ENCODE measurements around the gene HOXA9.

HOXA9 gene

GRCh38 chr7:27185854-27186667 is 20.7 kb upstream of the HOXA9 start:
- Histone ChIP-seq H3K27ac (replicated peaks; ENCODE audit: low read length) (no peak overlapping the region), H3K14ac (ENCODE audit: low read length) (no peak overlapping the region), H4K91ac (ENCODE audit: low read depth, low read length, poor library complexity) (no peak overlapping the region), H4K8ac (ENCODE audit: low read depth, low read length) (no peak overlapping the region), H2BK15ac (ENCODE audit: low read length) (no peak overlapping the region), H3K27me3 (ENCODE audit: control insufficient read depth in 3 of 3, insufficient read depth in 3 of 3, low read depth in 1 of 3, low read length in 3 of 3) (peaks cover 77 to 99% (median 95%) of the 10 kb centered on the region in 3 experiments), H2BK12ac (ENCODE audit: low read length) (no peak overlapping the region), H3K23ac (ENCODE audit: low read depth, low read length, poor library complexity) (no peak overlapping the region), H3K9ac (ENCODE audit: low read depth, low read length, poor library complexity) (no peak overlapping the region), H2AFZ (ENCODE audit: low read length) (peak overlapping the region; percentile 15), H3K4me1 (ENCODE audit: control insufficient read depth in 2 of 2, insufficient read depth in 1 of 2, low read depth in 1 of 2, low read length in 2 of 2) (peaks cover 0 to 3% of the 10 kb centered on the region in 2 donors), H3K79me1 (ENCODE audit: low read depth, low read length) (no peaks in the 10 kb centered on the region), H3K36me3 (replicated peaks in 1 of 2; ENCODE audit: control insufficient read depth in 2 of 2, insufficient read depth in 2 of 2, low read length in 2 of 2) (no peaks in the 10 kb centered on the region), H2BK5ac (ENCODE audit: low read length) (no peak overlapping the region), H3K4ac (ENCODE audit: low read length) (no peak overlapping the region), H2AK5ac (ENCODE audit: low read depth, low read length) (no peak overlapping the region), H3K18ac (ENCODE audit: low read length) (no peak overlapping the region), H3K4me3 (ENCODE audit: low read length in 2 of 2) (no peak overlapping the region), H3K9me3 (replicated peaks in 1 of 2; ENCODE audit: control insufficient read depth in 2 of 2, insufficient read depth in 1 of 2, low read depth in 1 of 2, low read length in 2 of 2) (peaks cover 0 to 6% of the 10 kb centered on the region in 2 donors), H3K4me2 (ENCODE audit: insufficient read depth, low read length, poor library complexity, severe bottlenecking) (no peak overlapping the region), H2BK120ac (ENCODE audit: low read depth, low read length) (no peak overlapping the region)
- no peak for DNase-seq (ENCODE audit: low spot score)
- WGBS, 2 donors (ENCODE audit: extremely low coverage in 2 of 2, insufficient read length in 2 of 2, insufficient replicate concordance in 1 of 2): no CpG with 5 or more reads among the region's 24 CpGs

GRCh38 chr7:27185013-27185853 is 19.9 kb upstream of the HOXA9 start, which contains the start of gene HOXA11:
Gene HOXA11 (minus strand): TSS chr7:27185232. CDS start chr7:27185144, 88 bp downstream.
- Histone ChIP-seq H3K36me3 (replicated peaks in 1 of 2; ENCODE audit: control insufficient read depth in 2 of 2, insufficient read depth in 2 of 2, low read length in 2 of 2) (no peaks in the 10 kb centered on the region), H3K4ac (ENCODE audit: low read length) (no peak within 1 kb of the TSS), H3K79me1 (ENCODE audit: low read depth, low read length) (no peaks in the 10 kb centered on the region), H3K14ac (ENCODE audit: low read length) (peak within 1 kb of the TSS; percentile 50), H3K9ac (ENCODE audit: low read depth, low read length, poor library complexity) (no peak within 1 kb of the TSS), H3K4me1 (ENCODE audit: control insufficient read depth in 2 of 2, insufficient read depth in 1 of 2, low read depth in 1 of 2, low read length in 2 of 2) (peaks cover 0 to 3% of the 10 kb centered on the region in 2 donors), H3K27me3 (ENCODE audit: control insufficient read depth in 3 of 3, insufficient read depth in 3 of 3, low read depth in 1 of 3, low read length in 3 of 3) (peaks cover 75 to 99% (median 95%) of the 10 kb centered on the region in 3 experiments), H2BK5ac (ENCODE audit: low read length) (no peak within 1 kb of the TSS), H3K23ac (ENCODE audit: low read depth, low read length, poor library complexity) (peak within 1 kb of the TSS; percentile 82), H2BK15ac (ENCODE audit: low read length) (no peak within 1 kb of the TSS), H2AFZ (ENCODE audit: low read length) (peak within 1 kb of the TSS; percentile 88), H4K91ac (ENCODE audit: low read depth, low read length, poor library complexity) (no peak within 1 kb of the TSS), H3K4me3 (ENCODE audit: low read length in 2 of 2) (peak within 1 kb of the TSS in 1 of 2 donors; percentile 25), H4K8ac (ENCODE audit: low read depth, low read length) (no peak within 1 kb of the TSS), H2BK120ac (ENCODE audit: low read depth, low read length) (no peak within 1 kb of the TSS), H2AK5ac (ENCODE audit: low read depth, low read length) (no peak within 1 kb of the TSS), H3K18ac (ENCODE audit: low read length) (no peak within 1 kb of the TSS), H3K27ac (replicated peaks; ENCODE audit: low read length) (no peak within 1 kb of the TSS), H3K4me2 (ENCODE audit: insufficient read depth, low read length, poor library complexity, severe bottlenecking) (peak within 1 kb of the TSS; percentile 24), H3K9me3 (replicated peaks in 1 of 2; ENCODE audit: control insufficient read depth in 2 of 2, insufficient read depth in 1 of 2, low read depth in 1 of 2, low read length in 2 of 2) (peaks cover 0 to 6% of the 10 kb centered on the region in 2 donors), H2BK12ac (ENCODE audit: low read length) (peak within 1 kb of the TSS; percentile 68)
- DNase-seq (ENCODE audit: low spot score): no peak
- no CpG with 5 or more reads among the region's 43 CpGs for WGBS, 2 donors (ENCODE audit: extremely low coverage in 2 of 2, insufficient read length in 2 of 2, insufficient replicate concordance in 1 of 2)

GRCh38 chr7:27184337-27185012 is 19.1 kb upstream of the HOXA9 start:
- peaks cover 0 to 6% of the 10 kb centered on the region in 2 donors for H3K9me3 ChIP-seq (replicated peaks in 1 of 2; ENCODE audit: control insufficient read depth in 2 of 2, insufficient read depth in 1 of 2, low read depth in 1 of 2, low read length in 2 of 2)
- H3K4ac ChIP-seq (ENCODE audit: low read length): no peak overlapping the region
- no peak overlapping the region for H2BK120ac ChIP-seq (ENCODE audit: low read depth, low read length)
- H2AFZ ChIP-seq (ENCODE audit: low read length): peak overlapping the region; percentile 88
- no peak overlapping the region for H2BK5ac ChIP-seq (ENCODE audit: low read length)
- peak overlapping the region in 1 of 2 donors; percentile 25 for H3K4me3 ChIP-seq (ENCODE audit: low read length in 2 of 2)
- no peak for DNase-seq (ENCODE audit: low spot score)
- no CpG with 5 or more reads among the region's 72 CpGs for WGBS, 2 donors (ENCODE audit: extremely low coverage in 2 of 2, insufficient read length in 2 of 2, insufficient replicate concordance in 1 of 2)
- no peak overlapping the region for H2AK5ac ChIP-seq (ENCODE audit: low read depth, low read length)
- H3K9ac ChIP-seq (ENCODE audit: low read depth, low read length, poor library complexity): no peak overlapping the region
- no peak overlapping the region for H3K27ac ChIP-seq (replicated peaks; ENCODE audit: low read length)
- peaks cover 71 to 99% (median 95%) of the 10 kb centered on the region in 3 experiments for H3K27me3 ChIP-seq (ENCODE audit: control insufficient read depth in 3 of 3, insufficient read depth in 3 of 3, low read depth in 1 of 3, low read length in 3 of 3)
- peaks cover 0 to 3% of the 10 kb centered on the region in 2 donors for H3K4me1 ChIP-seq (ENCODE audit: control insufficient read depth in 2 of 2, insufficient read depth in 1 of 2, low read depth in 1 of 2, low read length in 2 of 2)
- no peak overlapping the region for H2BK12ac ChIP-seq (ENCODE audit: low read length)
- peak overlapping the region; percentile 82 for H3K23ac ChIP-seq (ENCODE audit: low read depth, low read length, poor library complexity)
- H4K8ac ChIP-seq (ENCODE audit: low read depth, low read length): no peak overlapping the region
- no peak overlapping the region for H3K18ac ChIP-seq (ENCODE audit: low read length)
- no peaks in the 10 kb centered on the region for H3K79me1 ChIP-seq (ENCODE audit: low read depth, low read length)
- H3K4me2 ChIP-seq (ENCODE audit: insufficient read depth, low read length, poor library complexity, severe bottlenecking): peak overlapping the region; percentile 24
- no peaks in the 10 kb centered on the region for H3K36me3 ChIP-seq (replicated peaks in 1 of 2; ENCODE audit: control insufficient read depth in 2 of 2, insufficient read depth in 2 of 2, low read length in 2 of 2)
- H4K91ac ChIP-seq (ENCODE audit: low read depth, low read length, poor library complexity): no peak overlapping the region
- H2BK15ac ChIP-seq (ENCODE audit: low read length): no peak overlapping the region
- H3K14ac ChIP-seq (ENCODE audit: low read length): no peak overlapping the region
